Measurements from ENCODE around the gene AQP9. TPM values are rescaled to one million over a fixed set of nuclear protein-coding genes. Genes with fewer than 3 reads are reported as not detected.

AQP9 gene
- total RNA-seq, 1 donor from 2014 or later: not detected

DNA sequence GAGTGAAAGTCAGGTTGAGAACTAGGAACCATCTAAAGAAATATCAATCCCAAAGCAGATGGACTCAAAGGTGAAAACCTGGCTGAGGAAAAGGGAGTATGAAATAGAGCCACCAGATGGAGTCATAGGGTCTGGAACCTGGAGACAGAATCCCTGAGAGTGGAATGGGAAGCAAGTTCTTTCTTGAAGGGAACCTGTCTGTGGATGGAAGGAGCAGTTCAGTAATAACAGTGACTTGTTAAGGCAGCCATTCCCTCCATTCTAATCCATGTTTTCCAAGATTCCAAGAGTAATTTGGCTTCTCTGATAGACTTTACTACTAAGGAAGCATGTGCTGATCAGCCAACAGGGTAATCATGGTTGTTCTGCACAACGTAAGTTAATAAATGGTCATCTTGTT lies 22.5 kb upstream of the AQP9 start:
- H3K4me1 Mint-ChIP-seq: peaks cover 10% of the 10 kb centered on the region
- DNase-seq (ENCODE audit: low spot score in 2 of 2, unreplicated experiment in 2 of 2): no peak
- H3K27me3 Mint-ChIP-seq (ENCODE audit: low read depth): no peaks in the 10 kb centered on the region
- H3K27ac Mint-ChIP-seq: no peak overlapping the region
- TF ChIP-seq, protein P1, sequence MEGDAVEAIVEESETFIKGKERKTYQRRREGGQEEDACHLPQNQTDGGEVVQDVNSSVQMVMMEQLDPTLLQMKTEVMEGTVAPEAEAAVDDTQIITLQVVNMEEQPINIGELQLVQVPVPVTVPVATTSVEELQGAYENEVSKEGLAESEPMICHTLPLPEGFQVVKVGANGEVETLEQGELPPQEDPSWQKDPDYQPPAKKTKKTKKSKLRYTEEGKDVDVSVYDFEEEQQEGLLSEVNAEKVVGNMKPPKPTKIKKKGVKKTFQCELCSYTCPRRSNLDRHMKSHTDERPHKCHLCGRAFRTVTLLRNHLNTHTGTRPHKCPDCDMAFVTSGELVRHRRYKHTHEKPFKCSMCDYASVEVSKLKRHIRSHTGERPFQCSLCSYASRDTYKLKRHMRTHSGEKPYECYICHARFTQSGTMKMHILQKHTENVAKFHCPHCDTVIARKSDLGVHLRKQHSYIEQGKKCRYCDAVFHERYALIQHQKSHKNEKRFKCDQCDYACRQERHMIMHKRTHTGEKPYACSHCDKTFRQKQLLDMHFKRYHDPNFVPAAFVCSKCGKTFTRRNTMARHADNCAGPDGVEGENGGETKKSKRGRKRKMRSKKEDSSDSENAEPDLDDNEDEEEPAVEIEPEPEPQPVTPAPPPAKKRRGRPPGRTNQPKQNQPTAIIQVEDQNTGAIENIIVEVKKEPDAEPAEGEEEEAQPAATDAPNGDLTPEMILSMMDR (IDR thresholded peaks at IDR 0.05; ENCODE audit: unreplicated experiment): no peak
- H3K4me3 Mint-ChIP-seq: no peak overlapping the region
- peaks cover 24% of the 10 kb centered on the region for H3K9me3 Mint-ChIP-seq
- H3K36me3 Mint-ChIP-seq: peaks cover 4% of the 10 kb centered on the region

DNA sequence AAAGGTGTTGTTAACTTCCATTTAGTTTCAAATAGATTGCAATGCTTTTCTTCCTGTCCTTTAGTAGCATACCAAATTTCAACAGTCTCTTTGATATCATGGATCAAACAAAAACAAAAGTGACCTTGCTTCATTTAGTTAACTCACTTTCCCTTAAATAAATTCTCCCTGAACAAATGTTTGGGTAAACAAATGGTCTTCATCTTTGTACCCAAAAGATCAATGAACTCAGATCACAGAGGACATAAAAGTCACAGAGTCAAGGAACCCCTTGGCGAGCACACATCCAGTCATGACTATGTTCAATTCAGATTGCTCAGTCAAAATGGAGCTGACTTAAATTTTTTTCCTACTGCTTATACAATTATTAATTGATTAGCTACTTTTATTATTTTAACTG lies 20.6 kb upstream of the AQP9 start:
- Mint-ChIP-seq H3K9me3 (peaks cover 19% of the 10 kb centered on the region), H3K4me3 (no peak overlapping the region), H3K4me1 (no peaks in the 10 kb centered on the region), H3K27me3 (ENCODE audit: low read depth) (no peaks in the 10 kb centered on the region), H3K27ac (no peak overlapping the region), H3K36me3 (peaks cover 4% of the 10 kb centered on the region)
- TF ChIP-seq, protein P1 (IDR thresholded peaks at IDR 0.05; ENCODE audit: unreplicated experiment): no peak
- DNase-seq (ENCODE audit: low spot score in 2 of 2, unreplicated experiment in 2 of 2): no peak

DNA sequence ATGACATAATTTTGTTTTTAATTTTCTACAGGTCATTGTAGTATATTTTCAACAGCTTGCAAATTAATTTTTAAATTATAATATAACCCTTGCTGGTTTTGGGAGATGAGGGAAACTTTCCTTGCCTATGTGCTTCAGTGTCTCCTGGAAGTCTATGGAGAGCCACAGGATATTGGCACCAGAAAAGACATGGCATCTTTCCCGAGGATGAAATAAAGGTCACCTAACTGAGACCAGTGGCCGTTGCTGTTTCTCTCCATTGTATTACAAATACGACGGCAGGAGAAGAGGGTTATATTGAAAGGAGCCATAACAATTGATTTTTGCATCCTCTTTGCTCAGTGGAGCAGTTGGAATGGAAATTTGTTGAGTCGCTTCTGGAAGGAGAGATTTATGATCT lies 19.9 kb upstream of the AQP9 start:
- TF ChIP-seq, protein P1 (IDR thresholded peaks at IDR 0.05; ENCODE audit: unreplicated experiment): no peak
- no peak for DNase-seq (ENCODE audit: low spot score in 2 of 2, unreplicated experiment in 2 of 2)
- Mint-ChIP-seq H3K9me3 (peaks cover 13% of the 10 kb centered on the region), H3K4me3 (no peak overlapping the region), H3K4me1 (no peaks in the 10 kb centered on the region), H3K27ac (no peak overlapping the region), H3K27me3 (ENCODE audit: low read depth) (no peaks in the 10 kb centered on the region), H3K36me3 (peaks cover under 1% of the 10 kb centered on the region)

DNA sequence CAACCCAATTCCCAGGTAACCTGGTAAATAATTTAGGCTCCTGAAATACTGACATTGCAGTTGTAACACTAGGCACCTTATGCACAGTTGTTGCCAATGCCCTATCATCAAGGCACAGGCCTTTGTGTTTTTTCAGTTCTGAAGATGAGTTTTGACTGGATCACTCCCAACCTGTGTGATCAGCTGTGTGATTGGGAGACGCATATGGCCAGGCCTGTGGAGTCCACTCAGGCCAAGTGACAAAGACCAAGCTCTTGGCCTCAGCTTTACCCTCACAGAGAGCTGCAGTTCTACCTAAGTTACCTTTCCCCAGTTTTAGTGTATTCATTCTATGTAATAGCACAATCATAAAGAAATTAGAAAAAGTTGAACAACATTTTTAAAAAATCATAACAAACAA lies 19.2 kb upstream of the AQP9 start:
- H3K9me3 Mint-ChIP-seq: peaks cover 9% of the 10 kb centered on the region
- no peak overlapping the region for H3K4me3 Mint-ChIP-seq
- no peak overlapping the region for H3K27ac Mint-ChIP-seq
- no peaks in the 10 kb centered on the region for H3K4me1 Mint-ChIP-seq
- TF ChIP-seq, protein P1 (IDR thresholded peaks at IDR 0.05; ENCODE audit: unreplicated experiment): no peak
- no peak for DNase-seq (ENCODE audit: low spot score in 2 of 2, unreplicated experiment in 2 of 2)
- peaks cover 1% of the 10 kb centered on the region for H3K36me3 Mint-ChIP-seq
- H3K27me3 Mint-ChIP-seq (ENCODE audit: low read depth): no peaks in the 10 kb centered on the region

DNA sequence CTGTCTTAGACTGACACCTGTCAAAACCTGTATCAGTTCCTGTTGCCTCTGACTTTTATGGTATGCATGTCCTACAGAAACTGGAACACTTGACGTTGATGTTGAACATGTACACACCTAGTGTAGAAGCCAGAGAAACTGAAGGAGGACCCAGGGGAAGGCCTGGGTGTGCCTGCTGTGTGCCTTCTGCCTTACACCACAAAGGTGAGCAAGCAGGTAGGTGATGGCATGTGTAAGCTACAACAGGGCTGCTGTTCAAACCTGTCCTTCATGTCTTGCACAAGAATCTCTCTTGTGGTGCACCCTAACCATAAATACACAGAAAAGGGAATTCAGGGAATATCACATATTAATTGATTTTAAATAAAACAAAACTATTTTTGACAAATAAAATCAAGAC lies 13.6 kb upstream of the AQP9 start:
- Mint-ChIP-seq H3K27ac (no peak overlapping the region), H3K9me3 (peaks cover 11% of the 10 kb centered on the region), H3K4me1 (no peaks in the 10 kb centered on the region), H3K36me3 (peaks cover 8% of the 10 kb centered on the region), H3K27me3 (ENCODE audit: low read depth) (no peaks in the 10 kb centered on the region), H3K4me3 (no peak overlapping the region)
- DNase-seq (ENCODE audit: low spot score in 2 of 2, unreplicated experiment in 2 of 2): no peak
- TF ChIP-seq, protein P1 (IDR thresholded peaks at IDR 0.05; ENCODE audit: unreplicated experiment): no peak

DNA sequence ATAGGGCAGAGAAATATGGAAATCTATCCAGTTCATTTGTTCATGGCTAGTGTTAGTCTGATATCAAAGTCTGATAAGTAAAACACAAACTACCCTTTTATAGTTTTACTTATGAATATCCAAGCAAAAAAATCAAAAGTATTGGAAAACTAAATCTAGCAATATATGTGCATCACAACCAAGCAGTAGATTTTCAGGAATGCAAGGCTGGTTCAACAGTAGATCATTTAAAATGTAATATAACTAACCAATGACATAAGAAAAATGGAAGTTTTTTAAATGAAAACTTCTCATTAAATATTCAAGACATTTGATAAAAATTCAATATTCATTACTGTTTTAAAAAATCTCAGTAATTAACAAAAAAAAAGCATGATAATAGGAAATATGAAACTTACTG lies 12.8 kb upstream of the AQP9 start:
- Mint-ChIP-seq H3K27me3 (ENCODE audit: low read depth) (no peaks in the 10 kb centered on the region), H3K4me1 (no peaks in the 10 kb centered on the region), H3K4me3 (no peak overlapping the region), H3K27ac (no peak overlapping the region), H3K9me3 (peaks cover 11% of the 10 kb centered on the region), H3K36me3 (peaks cover 8% of the 10 kb centered on the region)
- no peak for DNase-seq (ENCODE audit: low spot score in 2 of 2, unreplicated experiment in 2 of 2)
- TF ChIP-seq, protein P1 (IDR thresholded peaks at IDR 0.05; ENCODE audit: unreplicated experiment): no peak

Measured in mesothelial cell of epicardium (in vitro differentiated cells).